ENCODE results near the gene DPY19L1.
"Not testable (repeated sequence)": the region's sequence is repeated elsewhere in the genome, so short reads cannot be mapped to it uniquely, and the experiment has no call there.

GRCh38 chr7:35047263-35047911, 10.1 kb upstream of the DPY19L1 start:
- TF ChIP-seq CTCF (IDR thresholded peaks at IDR 0.05; ENCODE audit: insufficient read depth, low read depth, low read length); EZH2 (IDR thresholded peaks at IDR 0.05; ENCODE audit: insufficient read depth, low read length): not testable (repeated sequence)

Measured in astrocyte (in vitro differentiated cells and primary cell).